Chondrocyte (in vitro differentiated cells): ENCODE measurements around the gene SLC66A3. TPM values are rescaled to one million over a fixed set of nuclear protein-coding genes. Genes with fewer than 3 reads are reported as not detected.

ENCODE experiments used
- DNase-seq: peaks from one replicate; pipeline ENCODE4 v3.0.0; 2021; ENCODE audit warnings: mixed read lengths, low spot score
- H3K27ac Mint-ChIP-seq: one replicate; pipeline ENCODE4 v1.8.0; 2021; ENCODE audit warnings: mild to moderate bottlenecking, moderate library complexity, mixed read lengths; ENCODE audit not compliant: unreplicated experiment
- H3K27me3 Mint-ChIP-seq: 2 replicates; pipeline ENCODE4 v1.8.0; 2021; ENCODE audit warnings: low read depth, mixed read lengths
- H3K36me3 Mint-ChIP-seq: 2 replicates; pipeline ENCODE4 v1.8.0; 2021; ENCODE audit warnings: low read depth, mixed read lengths
- H3K4me1 Mint-ChIP-seq: 2 replicates; pipeline ENCODE4 v1.8.0; 2021; ENCODE audit warnings: low read depth, mild to moderate bottlenecking, mixed read lengths
- H3K4me3 Mint-ChIP-seq: one replicate; pipeline ENCODE4 v1.8.0; 2021; ENCODE audit warnings: mild to moderate bottlenecking, moderate library complexity, mixed read lengths; ENCODE audit not compliant: unreplicated experiment
- H3K9me3 Mint-ChIP-seq: 2 replicates; pipeline ENCODE4 v1.8.0; 2021; ENCODE audit warnings: low read depth, mixed read lengths
- total RNA-seq: library from RNA; stranded (reverse); gene quantifications from 3 replicates; pipeline ENCODE4 v1.2.1, GENCODE V29; 2021
- TF ChIP-seq, protein P1 (sequence below): fragments of 200-600 bp; sonication (generic); IDR thresholded peaks from 2 replicates; pipeline ENCODE4 v1.5.0; 2021; ENCODE audit warnings: antibody characterized with exemption, mild to moderate bottlenecking, moderate library complexity

Gene SLC66A3
- total RNA-seq, 1 donor from 2014 or later: 29.3 TPM

DNA sequence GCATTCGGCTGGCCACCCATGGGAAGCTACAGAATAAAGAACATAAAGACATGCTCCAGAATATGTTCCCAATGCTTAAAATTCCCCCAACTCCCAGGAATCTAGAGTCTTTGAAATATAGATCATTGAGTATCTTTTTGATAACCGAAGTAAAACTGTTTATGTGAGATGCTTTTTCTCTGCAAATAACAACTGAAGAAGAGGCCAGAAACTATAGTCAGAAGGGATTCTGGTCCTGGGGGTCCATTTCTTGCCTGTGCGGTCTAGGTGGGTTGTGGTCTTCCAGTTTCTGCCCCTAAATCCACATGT, 30.6 kb upstream of the SLC66A3 start:
- H3K27me3 Mint-ChIP-seq: peaks cover 8% of the 10 kb centered on the region
- H3K4me1 Mint-ChIP-seq: peaks cover 15% of the 10 kb centered on the region
- TF ChIP-seq, protein P1, sequence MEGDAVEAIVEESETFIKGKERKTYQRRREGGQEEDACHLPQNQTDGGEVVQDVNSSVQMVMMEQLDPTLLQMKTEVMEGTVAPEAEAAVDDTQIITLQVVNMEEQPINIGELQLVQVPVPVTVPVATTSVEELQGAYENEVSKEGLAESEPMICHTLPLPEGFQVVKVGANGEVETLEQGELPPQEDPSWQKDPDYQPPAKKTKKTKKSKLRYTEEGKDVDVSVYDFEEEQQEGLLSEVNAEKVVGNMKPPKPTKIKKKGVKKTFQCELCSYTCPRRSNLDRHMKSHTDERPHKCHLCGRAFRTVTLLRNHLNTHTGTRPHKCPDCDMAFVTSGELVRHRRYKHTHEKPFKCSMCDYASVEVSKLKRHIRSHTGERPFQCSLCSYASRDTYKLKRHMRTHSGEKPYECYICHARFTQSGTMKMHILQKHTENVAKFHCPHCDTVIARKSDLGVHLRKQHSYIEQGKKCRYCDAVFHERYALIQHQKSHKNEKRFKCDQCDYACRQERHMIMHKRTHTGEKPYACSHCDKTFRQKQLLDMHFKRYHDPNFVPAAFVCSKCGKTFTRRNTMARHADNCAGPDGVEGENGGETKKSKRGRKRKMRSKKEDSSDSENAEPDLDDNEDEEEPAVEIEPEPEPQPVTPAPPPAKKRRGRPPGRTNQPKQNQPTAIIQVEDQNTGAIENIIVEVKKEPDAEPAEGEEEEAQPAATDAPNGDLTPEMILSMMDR: peak; percentile 64
- no peak overlapping the region for H3K27ac Mint-ChIP-seq
- no peak for DNase-seq
- no peak overlapping the region for H3K4me3 Mint-ChIP-seq
- H3K36me3 Mint-ChIP-seq: no peaks in the 10 kb centered on the region
- H3K9me3 Mint-ChIP-seq: no peaks in the 10 kb centered on the region

- Mint-ChIP-seq H3K9me3 (no peaks in the 10 kb centered on the region), H3K4me1 (peaks cover 17% of the 10 kb centered on the region), H3K27ac (no peak overlapping the region), H3K4me3 (no peak overlapping the region), H3K27me3 (peaks cover 8% of the 10 kb centered on the region), H3K36me3 (no peaks in the 10 kb centered on the region)
- no peak for DNase-seq
- TF ChIP-seq, protein P1: no peak
Observed at GRCh38 chr2:11127761-11128160, 27.5 kb upstream of the SLC66A3 start.

DNA sequence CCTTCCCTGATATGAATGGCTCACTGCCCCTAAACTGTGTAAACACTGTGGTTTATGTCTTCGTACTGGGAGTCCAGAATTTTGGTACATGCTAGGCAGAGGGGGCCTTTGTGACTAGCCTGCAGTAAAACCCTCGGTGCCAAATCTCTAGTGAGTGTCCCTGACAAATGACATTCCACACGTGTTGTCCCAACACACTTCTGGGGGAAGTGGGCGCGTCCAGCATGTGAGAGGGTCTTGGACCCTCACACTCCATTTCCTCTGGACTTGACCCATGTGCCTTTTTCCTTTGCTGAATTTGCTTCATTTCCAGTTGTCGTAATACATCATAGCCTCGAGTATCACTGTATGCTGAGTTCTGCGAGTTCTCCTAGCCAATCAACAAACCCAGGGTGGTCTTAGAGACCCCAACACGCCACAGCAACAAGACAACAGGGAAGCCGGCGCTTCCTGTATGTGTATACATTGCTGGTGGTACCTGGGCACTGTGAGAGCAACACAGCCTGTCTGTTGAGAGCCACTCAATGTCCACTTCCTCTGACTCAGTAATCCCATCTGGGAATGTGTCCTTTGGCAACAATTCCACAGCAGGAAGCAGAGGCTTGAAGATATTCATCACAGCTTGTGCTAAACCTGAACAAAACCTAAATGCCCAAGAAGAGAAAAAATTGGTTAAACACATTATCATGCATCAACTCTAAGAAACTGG, 26.9 kb upstream of the SLC66A3 start:
- H3K27ac Mint-ChIP-seq: no peak overlapping the region
- H3K36me3 Mint-ChIP-seq: no peaks in the 10 kb centered on the region
- no peak for DNase-seq
- TF ChIP-seq, protein P1: no peak
- peaks cover 20% of the 10 kb centered on the region for H3K4me1 Mint-ChIP-seq
- H3K4me3 Mint-ChIP-seq: no peak overlapping the region
- no peaks in the 10 kb centered on the region for H3K9me3 Mint-ChIP-seq
- peaks cover 8% of the 10 kb centered on the region for H3K27me3 Mint-ChIP-seq

GRCh38 chr2:11129598-11130449, 25.4 kb upstream of the SLC66A3 start:
- H3K27ac Mint-ChIP-seq: no peak overlapping the region
- TF ChIP-seq, protein P1: peak; percentile 61
- DNase-seq: no peak
- peaks cover 16% of the 10 kb centered on the region for H3K4me1 Mint-ChIP-seq
- H3K9me3 Mint-ChIP-seq: no peaks in the 10 kb centered on the region
- H3K27me3 Mint-ChIP-seq: peaks cover 2% of the 10 kb centered on the region
- peak overlapping the region; percentile 48 for H3K4me3 Mint-ChIP-seq
- no peaks in the 10 kb centered on the region for H3K36me3 Mint-ChIP-seq

DNA sequence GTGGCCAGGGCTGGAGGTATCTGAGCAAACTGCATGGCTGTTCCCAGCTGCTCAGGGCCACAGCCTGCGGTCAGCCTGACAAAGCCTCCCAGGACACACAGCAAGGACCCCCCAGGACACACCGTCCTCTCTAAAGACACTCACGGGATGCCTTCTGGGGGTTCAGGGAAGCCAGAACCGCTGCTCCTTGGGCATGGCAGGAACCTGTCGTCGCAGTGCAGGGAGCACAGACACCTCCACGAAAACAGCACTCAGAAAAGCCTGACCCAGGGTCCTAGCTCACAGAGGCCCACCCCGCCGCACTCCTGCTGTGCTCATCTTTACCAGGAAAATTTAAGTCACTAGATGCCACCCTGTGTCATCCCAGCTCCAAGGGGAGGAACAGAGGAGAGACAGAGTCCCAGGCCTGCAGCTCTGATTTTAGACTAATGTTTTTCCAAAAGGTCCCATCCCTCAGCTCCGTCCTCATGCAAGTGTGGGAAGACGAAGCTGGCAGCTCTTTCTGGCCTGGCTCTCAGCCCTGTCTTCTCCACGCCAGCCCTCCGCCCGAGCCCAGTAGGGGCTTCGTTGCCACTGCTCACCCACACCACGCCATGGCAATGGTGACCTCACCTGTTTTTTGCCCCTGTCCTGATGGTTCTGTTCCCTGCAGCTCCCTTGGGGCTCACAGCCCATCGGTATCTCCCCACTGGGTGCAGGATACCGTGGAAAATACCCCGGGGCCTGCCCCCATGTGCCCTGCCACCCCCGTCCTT, 23.9 kb upstream of the SLC66A3 start:
- Mint-ChIP-seq H3K36me3 (no peaks in the 10 kb centered on the region), H3K9me3 (no peaks in the 10 kb centered on the region), H3K4me1 (peaks cover 16% of the 10 kb centered on the region), H3K4me3 (no peak overlapping the region), H3K27ac (no peak overlapping the region), H3K27me3 (peaks cover 5% of the 10 kb centered on the region)
- no peak for DNase-seq
- TF ChIP-seq, protein P1: no peak
